Brain microvascular endothelial cell (primary cell): ENCODE results near the gene UQCC3.

Source experiments
- DNase-seq: peaks from one replicate; pipeline ENCODE4 v3.0.0-alpha.2; 2020
- H3K27ac ChIP-seq: fragments of 250-450 bp; sonication (Bioruptor Pico); 2 replicates; pipeline ENCODE4 v1.5.1; 2020; ENCODE audit warnings: mild to moderate bottlenecking, moderate library complexity
- H3K27me3 ChIP-seq: fragments of 250-450 bp; sonication (Bioruptor Pico); replicated peaks from 2 replicates; pipeline ENCODE4 v1.5.1; 2020; ENCODE audit warnings: mild to moderate bottlenecking
- H3K36me3 ChIP-seq: fragments of 250-450 bp; sonication (Bioruptor Pico); replicated peaks from 2 replicates; pipeline ENCODE4 v1.5.1; 2020; ENCODE audit warnings: mild to moderate bottlenecking
- H3K4me3 ChIP-seq: 2 replicates; pipeline ENCODE4 v1.5.1; 2011; ENCODE audit warnings: low read depth, mild to moderate bottlenecking, control low read depth, low read length, moderate library complexity
- CTCF ChIP-seq: IDR thresholded peaks from 2 replicates; pipeline ENCODE4 v1.5.1; 2011; ENCODE audit warnings: low read depth, mild to moderate bottlenecking, moderate library complexity, low read length, control low read depth, inconsistent platforms; ENCODE audit errors: missing control alignments
- in situ Hi-C: cut with HindIII; loops from 2 replicates; pipeline ENCODE4 v1.10.0; 2017; ENCODE audit warnings: low sequenced_read_pairs, low pct_ligation_motif_present

Gene UQCC3

GRCh38 chr11:62665075-62665598 lies 6.3 kb upstream of the UQCC3 start, which contains the start of the genes C11orf98 and CSKMT:
TSS of gene C11orf98 (minus strand) at chr11:62665210. CDS start at chr11:62665169, 41 bp downstream.
TSS of gene CSKMT (plus strand) at chr11:62665312. CDS start at chr11:62665880, 568 bp downstream.
- Histone ChIP-seq H3K36me3 (peaks cover 21% of the 10 kb centered on the region), H3K27ac (peak within 1 kb of the TSS; percentile 69), H3K4me3 (peak within 1 kb of the TSS; percentile 92), H3K27me3 (no peaks in the 10 kb centered on the region)
- TF ChIP-seq CTCF, result no peak
- in situ Hi-C loops, result no loop called here
- peak; percentile 92 for DNase-seq

GRCh38 chr11:62665599-62666258 lies 5.7 kb upstream of the UQCC3 start:
- in situ Hi-C loops, result no loop called here
- Histone ChIP-seq H3K4me3 (peak overlapping the region; percentile 92), H3K36me3 (peaks cover 21% of the 10 kb centered on the region), H3K27me3 (no peaks in the 10 kb centered on the region), H3K27ac (peak overlapping the region; percentile 69)
- peak; percentile 52 for DNase-seq
- TF ChIP-seq CTCF, result no peak

- in situ Hi-C loops, result no loop called here
- Histone ChIP-seq H3K4me3 (peak overlapping the region; percentile 92), H3K27me3 (no peaks in the 10 kb centered on the region), H3K36me3 (peaks cover 21% of the 10 kb centered on the region), H3K27ac (no peak overlapping the region)
- no peak for TF ChIP-seq CTCF
- no peak for DNase-seq
Measured at GRCh38 chr11:62666259-62666926, 5.1 kb upstream of the UQCC3 start.

GRCh38 chr11:62667460-62667859 lies 4.0 kb upstream of the UQCC3 start:
- TF ChIP-seq CTCF, result no peak
- H3K4me3 ChIP-seq, result no peak overlapping the region
- no peak for DNase-seq
- peaks cover 19% of the 10 kb centered on the region for H3K36me3 ChIP-seq
- no peaks in the 10 kb centered on the region for H3K27me3 ChIP-seq
- in situ Hi-C loops, result no loop called here
- no peak overlapping the region for H3K27ac ChIP-seq

- Histone ChIP-seq H3K27me3 (no peaks in the 10 kb centered on the region), H3K4me3 (no peak overlapping the region), H3K27ac (no peak overlapping the region), H3K36me3 (peaks cover 10% of the 10 kb centered on the region)
- no peak for TF ChIP-seq CTCF
- in situ Hi-C loops, result no loop called here
- DNase-seq, result no peak
Measured at GRCh38 chr11:62669420-62670161, 1.9 kb upstream of the UQCC3 start.
